ENCODE results near the gene KRTAP1-3. TPM values are rescaled to one million over a fixed set of nuclear protein-coding genes. Genes with fewer than 3 reads are reported as not detected.
"Not testable (repeated sequence)": the region's sequence is repeated elsewhere in the genome, so short reads cannot be mapped to it uniquely, and the experiment has no call there.

Gene KRTAP1-3
- total RNA-seq, 2 experiments from 2014 or later = not detected

DNA sequence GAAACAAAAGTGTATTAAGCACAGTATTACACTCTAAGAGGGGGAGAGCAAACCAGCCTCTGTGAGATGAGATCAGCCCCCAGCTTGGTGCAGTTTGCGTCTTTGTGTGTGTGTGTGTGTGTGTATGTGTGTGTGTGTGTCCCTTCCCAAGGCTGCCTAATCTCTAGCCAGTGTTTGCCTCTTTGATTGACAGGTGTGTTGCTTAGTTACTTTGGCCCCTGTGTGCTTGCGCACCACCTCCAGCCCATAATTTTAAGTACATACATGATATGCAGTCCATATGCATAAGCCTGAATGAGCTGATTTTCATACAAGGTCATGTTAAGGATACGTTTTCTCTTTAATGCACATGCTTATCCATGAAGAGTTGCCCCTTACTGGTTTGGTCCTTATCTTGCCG, 32.9 kb downstream of the KRTAP1-3 start:
- no peaks in the 10 kb centered on the region for H3K9me3 Mint-ChIP-seq
- H3K36me3 ChIP-seq (ENCODE audit: insufficient read depth, low read length) = no peaks in the 10 kb centered on the region
- no peak overlapping the region for H3K27ac ChIP-seq (ENCODE audit: low read depth in 1 of 2, low read length in 2 of 2)
- no peak overlapping the region for H3K4me3 ChIP-seq (ENCODE audit: low read length)
- H3K4me3 Mint-ChIP-seq = no peak overlapping the region
- H3K36me3 Mint-ChIP-seq (ENCODE audit: low read depth) = no peaks in the 10 kb centered on the region
- CTCF ChIA-PET = no interaction called here
- H3K4me1 Mint-ChIP-seq (ENCODE audit: low read depth) = no peaks in the 10 kb centered on the region
- intact Hi-C loops (cut with DNase I, micrococcal nuclease) = no loop called here
- peaks cover 13 to 19% of the 10 kb centered on the region in 2 experiments for H3K27me3 ChIP-seq (ENCODE audit: control insufficient read depth in 1 of 2, insufficient read depth in 2 of 2, low read length in 2 of 2)
- POLR2A ChIA-PET = no interaction called here
- H3K27ac Mint-ChIP-seq = no peak overlapping the region
- ATAC-seq (ENCODE audit: poor library complexity) (no peak), DNase-seq (no peak)
- TF ChIP-seq, protein P1, sequence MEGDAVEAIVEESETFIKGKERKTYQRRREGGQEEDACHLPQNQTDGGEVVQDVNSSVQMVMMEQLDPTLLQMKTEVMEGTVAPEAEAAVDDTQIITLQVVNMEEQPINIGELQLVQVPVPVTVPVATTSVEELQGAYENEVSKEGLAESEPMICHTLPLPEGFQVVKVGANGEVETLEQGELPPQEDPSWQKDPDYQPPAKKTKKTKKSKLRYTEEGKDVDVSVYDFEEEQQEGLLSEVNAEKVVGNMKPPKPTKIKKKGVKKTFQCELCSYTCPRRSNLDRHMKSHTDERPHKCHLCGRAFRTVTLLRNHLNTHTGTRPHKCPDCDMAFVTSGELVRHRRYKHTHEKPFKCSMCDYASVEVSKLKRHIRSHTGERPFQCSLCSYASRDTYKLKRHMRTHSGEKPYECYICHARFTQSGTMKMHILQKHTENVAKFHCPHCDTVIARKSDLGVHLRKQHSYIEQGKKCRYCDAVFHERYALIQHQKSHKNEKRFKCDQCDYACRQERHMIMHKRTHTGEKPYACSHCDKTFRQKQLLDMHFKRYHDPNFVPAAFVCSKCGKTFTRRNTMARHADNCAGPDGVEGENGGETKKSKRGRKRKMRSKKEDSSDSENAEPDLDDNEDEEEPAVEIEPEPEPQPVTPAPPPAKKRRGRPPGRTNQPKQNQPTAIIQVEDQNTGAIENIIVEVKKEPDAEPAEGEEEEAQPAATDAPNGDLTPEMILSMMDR (IDR thresholded peaks at IDR 0.05) = no peak
- peaks cover 62% of the 10 kb centered on the region for H3K27me3 Mint-ChIP-seq
- H3K9me3 ChIP-seq (ENCODE audit: control insufficient read depth in 1 of 2, insufficient read depth in 1 of 2, low read length in 2 of 2) = no peaks in the 10 kb centered on the region
- no peaks in the 10 kb centered on the region for H3K4me1 ChIP-seq (ENCODE audit: insufficient read depth, low read length)

DNA sequence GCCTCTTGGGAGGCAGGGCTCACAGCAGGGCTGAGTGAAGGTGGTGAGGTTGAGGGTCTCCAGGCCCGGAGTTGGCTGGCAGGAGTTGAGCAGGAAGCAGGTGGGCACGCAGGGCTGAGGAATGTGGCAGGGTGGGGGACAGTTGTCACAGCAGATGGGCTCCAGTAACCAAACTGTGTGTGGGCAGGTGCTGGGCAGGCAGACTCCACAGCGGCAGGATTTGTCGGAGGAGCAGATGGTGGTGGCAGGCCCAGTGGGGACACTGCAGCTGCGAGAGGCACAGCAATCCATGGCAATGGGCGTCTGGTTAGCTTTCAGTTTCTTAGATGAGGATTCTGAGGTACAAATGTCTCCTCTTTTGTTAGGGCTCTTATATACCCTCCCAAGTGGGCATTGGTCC, 35.1 kb downstream of the KRTAP1-3 start, which contains the start of gene KRTAP3-2:
KRTAP3-2 (minus strand) TSS at position 344 of the 400 bp plus-strand sequence; CDS start at position 291, 53 bp downstream.
- H3K27me3 Mint-ChIP-seq = peaks cover 75% of the 10 kb centered on the region
- H3K4me3 ChIP-seq (ENCODE audit: low read length); H3K9me3 ChIP-seq (ENCODE audit: control insufficient read depth in 1 of 2, insufficient read depth in 1 of 2, low read length in 2 of 2); DNase-seq; H3K27ac ChIP-seq (ENCODE audit: low read depth in 1 of 2, low read length in 2 of 2); intact Hi-C loops (cut with DNase I, micrococcal nuclease); H3K9me3 Mint-ChIP-seq; H3K4me3 Mint-ChIP-seq; H3K4me1 ChIP-seq (ENCODE audit: insufficient read depth, low read length); H3K36me3 ChIP-seq (ENCODE audit: insufficient read depth, low read length); H3K36me3 Mint-ChIP-seq (ENCODE audit: low read depth); ATAC-seq (ENCODE audit: poor library complexity); CTCF ChIA-PET; POLR2A ChIA-PET; H3K4me1 Mint-ChIP-seq (ENCODE audit: low read depth); H3K27ac Mint-ChIP-seq: not testable (repeated sequence)
- H3K27me3 ChIP-seq (ENCODE audit: control insufficient read depth in 1 of 2, insufficient read depth in 2 of 2, low read length in 2 of 2) = peaks cover 18 to 31% of the 10 kb centered on the region in 2 experiments

DNA sequence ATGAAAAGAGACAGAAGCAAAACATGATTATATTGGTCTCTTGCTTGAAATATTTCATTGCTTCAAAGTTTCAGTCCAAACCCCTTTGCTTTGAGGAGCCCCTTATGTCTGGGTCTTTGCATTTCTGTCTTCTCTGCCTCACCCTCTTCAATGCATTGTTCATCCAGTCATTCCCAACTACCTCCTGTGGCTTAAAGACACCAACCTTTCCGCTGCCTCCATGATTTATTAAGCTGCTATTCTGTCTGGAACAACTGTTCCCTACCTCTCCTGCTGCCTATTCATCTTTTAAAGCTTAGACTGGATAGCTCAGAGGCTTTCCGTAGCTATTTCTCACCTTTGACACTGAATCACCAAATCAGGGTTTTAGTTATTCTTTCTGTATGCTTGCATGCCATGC, 37.3 kb downstream of the KRTAP1-3 start:
- Histone ChIP-seq H3K4me1 (ENCODE audit: insufficient read depth, low read length) (no peaks in the 10 kb centered on the region), H3K27me3 (ENCODE audit: control insufficient read depth in 1 of 2, insufficient read depth in 2 of 2, low read length in 2 of 2) (peaks cover 18 to 38% of the 10 kb centered on the region in 2 experiments), H3K36me3 (ENCODE audit: insufficient read depth, low read length) (no peaks in the 10 kb centered on the region), H3K27ac (ENCODE audit: low read depth in 1 of 2, low read length in 2 of 2) (no peak overlapping the region), H3K9me3 (ENCODE audit: control insufficient read depth in 1 of 2, insufficient read depth in 1 of 2, low read length in 2 of 2) (no peaks in the 10 kb centered on the region), H3K4me3 (ENCODE audit: low read length) (no peak overlapping the region)
- ChIA-PET CTCF (no interaction called here), POLR2A (no interaction called here)
- Mint-ChIP-seq H3K36me3 (ENCODE audit: low read depth) (no peaks in the 10 kb centered on the region), H3K4me3 (no peak overlapping the region), H3K27me3 (peaks cover 75% of the 10 kb centered on the region), H3K4me1 (ENCODE audit: low read depth) (no peaks in the 10 kb centered on the region), H3K27ac (no peak overlapping the region), H3K9me3 (no peaks in the 10 kb centered on the region)
- DNase-seq (no peak), ATAC-seq (ENCODE audit: poor library complexity) (no peak)
- intact Hi-C loops (cut with DNase I, micrococcal nuclease) = no loop called here
- TF ChIP-seq, protein P1 (IDR thresholded peaks at IDR 0.05) = no peak

DNA sequence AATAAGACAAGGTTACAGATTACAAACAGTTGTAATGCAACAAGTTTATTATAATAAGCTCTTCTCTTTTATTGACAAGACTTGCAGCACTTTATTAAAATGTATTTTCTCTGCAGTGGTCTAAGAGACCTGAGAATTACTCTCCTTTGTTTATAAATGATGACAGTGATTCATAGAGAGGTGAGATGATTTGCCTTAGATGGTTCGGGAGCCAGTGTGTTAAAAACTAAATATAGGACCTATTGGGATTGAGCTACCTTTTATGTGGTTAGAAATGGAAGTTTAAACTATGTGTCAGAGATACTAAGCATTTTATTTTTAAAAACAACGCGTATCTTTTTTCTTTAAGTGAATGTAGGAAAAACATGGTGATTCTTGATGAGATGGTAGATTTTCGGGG, 37.8 kb downstream of the KRTAP1-3 start:
- no peaks in the 10 kb centered on the region for H3K9me3 Mint-ChIP-seq
- Histone ChIP-seq H3K36me3 (ENCODE audit: insufficient read depth, low read length) (no peaks in the 10 kb centered on the region), H3K27ac (ENCODE audit: low read depth in 1 of 2, low read length in 2 of 2) (no peak overlapping the region), H3K9me3 (ENCODE audit: control insufficient read depth in 1 of 2, insufficient read depth in 1 of 2, low read length in 2 of 2) (no peaks in the 10 kb centered on the region), H3K4me1 (ENCODE audit: insufficient read depth, low read length) (no peaks in the 10 kb centered on the region), H3K4me3 (ENCODE audit: low read length) (no peak overlapping the region), H3K27me3 (ENCODE audit: control insufficient read depth in 1 of 2, insufficient read depth in 2 of 2, low read length in 2 of 2) (peaks cover 18 to 38% of the 10 kb centered on the region in 2 experiments)
- POLR2A ChIA-PET = no interaction called here
- H3K36me3 Mint-ChIP-seq (ENCODE audit: low read depth) = no peaks in the 10 kb centered on the region
- no peaks in the 10 kb centered on the region for H3K4me1 Mint-ChIP-seq (ENCODE audit: low read depth)
- TF ChIP-seq, protein P1 (IDR thresholded peaks at IDR 0.05) = no peak
- H3K4me3 Mint-ChIP-seq = no peak overlapping the region
- intact Hi-C loops (cut with DNase I, micrococcal nuclease) = no loop called here
- ATAC-seq (ENCODE audit: poor library complexity) (no peak), DNase-seq (no peak)
- CTCF ChIA-PET = no interaction called here
- H3K27me3 Mint-ChIP-seq = peaks cover 78% of the 10 kb centered on the region
- H3K27ac Mint-ChIP-seq = no peak overlapping the region
